K562 (cell line): Measurements from ENCODE around the gene MITF.

Experiments used
- DPF2 ChIP-seq: fragments of 450-650 bp; IDR thresholded peaks from 2 replicates; pipeline ENCODE4 v1.6.1; 2016
- ELF4 ChIP-seq: fragments of 450-650 bp; formaldehyde crosslinking; IDR thresholded peaks from 2 replicates; pipeline ENCODE4 v1.4.0; 2022; ENCODE audit warnings: missing genetic modification characterization
- EP300 ChIP-seq: IDR thresholded peaks from 2 replicates; pipeline ENCODE4 v1.6.1; 2012; ENCODE audit warnings: low read length, improper control_type of control experiment
- NBN ChIP-seq: fragments of 450-650 bp; IDR thresholded peaks from 2 replicates; pipeline ENCODE4 v1.6.1; 2016; ENCODE audit warnings: low read depth, mild to moderate bottlenecking
- NFE2 ChIP-seq: IDR thresholded peaks from 2 replicates; pipeline ENCODE4 v1.6.1; 2014; ENCODE audit warnings: antibody characterized with exemption, low read depth
- NFRKB ChIP-seq: fragments of 450-650 bp; IDR thresholded peaks from 2 replicates; pipeline ENCODE4 v1.6.1; 2016; ENCODE audit warnings: low read depth
- NR2C2 ChIP-seq, 2 experiments: fragments of 200-800 bp in 1 of 2; sonication (Bioruptor generic) in 1 of 2; sonication (generic) in 1 of 2; formaldehyde crosslinking in 1 of 2; IDR thresholded peaks; 2 replicates each; pipeline versions ENCODE4 v1.6.1 to v1.8.0; 2016 to 2022; ENCODE audit warnings: mild to moderate bottlenecking in 1 of 2, missing compliant biosample characterization in 1 of 2, missing genetic modification characterization in 1 of 2, missing genetic modification reagents in 1 of 2
- POLR2AphosphoS5 ChIP-seq: IDR thresholded peaks from 2 replicates; pipeline ENCODE4 v1.6.1; 2011; ENCODE audit warnings: mild to moderate bottlenecking, low read depth, low read length, moderate library complexity; ENCODE audit not compliant: control insufficient read depth, insufficient read depth
- TF ChIP-seq, protein P1 (sequence below), 3 experiments: IDR thresholded peaks in 2 of 3; conservative IDR thresholded peaks in 1 of 3; 2 replicates each; pipeline ENCODE4 v1.5.1; 2011 to 2012; ENCODE audit warnings: low read length in 3 of 3, mild to moderate bottlenecking in 3 of 3, control low read depth in 2 of 3, improper control_type of control experiment in 1 of 3, inconsistent platforms in 1 of 3, low read depth in 1 of 3, mixed read lengths in 1 of 3, moderate library complexity in 1 of 3; ENCODE audit not compliant: insufficient read depth in 2 of 3
- TF ChIP-seq, protein P2 (sequence below): fragments of 250-450 bp; sonication (Bioruptor Pico); IDR thresholded peaks from 2 replicates; pipeline ENCODE4 v1.8.0; 2021; ENCODE audit warnings: moderate library complexity, mild to moderate bottlenecking, inconsistent platforms
- TF ChIP-seq, protein P3 (sequence below): sonication (generic); formaldehyde crosslinking; IDR thresholded peaks from 2 replicates; pipeline ENCODE4 v1.8.1; 2023; ENCODE audit warnings: mild to moderate bottlenecking, missing genetic modification reagents, moderate library complexity
- TF ChIP-seq, protein P4 (sequence below): fragments of 450-650 bp; conservative IDR thresholded peaks from 2 replicates; pipeline ENCODE4 v1.6.1; 2016; ENCODE audit warnings: missing genetic modification characterization, low read depth, mild to moderate bottlenecking, missing compliant biosample characterization, moderate library complexity

DNA sequence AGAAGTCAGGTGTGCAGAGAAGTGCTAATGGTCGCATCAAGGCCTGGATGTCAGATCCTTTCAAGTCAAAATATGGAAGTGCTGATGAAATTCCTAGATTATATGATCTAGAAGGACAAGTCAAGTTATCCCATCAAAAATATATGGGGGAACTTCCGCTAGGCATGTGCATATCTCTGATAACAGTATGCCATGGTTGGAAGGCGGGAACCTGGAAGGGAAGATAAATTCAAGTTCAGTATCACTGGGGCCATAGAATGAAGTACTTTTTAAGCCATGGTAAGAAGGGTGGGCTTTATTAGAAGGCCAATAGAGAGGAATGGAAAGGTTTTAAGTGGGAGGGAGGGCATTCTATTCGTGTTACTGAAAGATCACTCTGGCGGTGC, 38.3 kb downstream of the MITF start:
- TF ChIP-seq, protein P1, sequence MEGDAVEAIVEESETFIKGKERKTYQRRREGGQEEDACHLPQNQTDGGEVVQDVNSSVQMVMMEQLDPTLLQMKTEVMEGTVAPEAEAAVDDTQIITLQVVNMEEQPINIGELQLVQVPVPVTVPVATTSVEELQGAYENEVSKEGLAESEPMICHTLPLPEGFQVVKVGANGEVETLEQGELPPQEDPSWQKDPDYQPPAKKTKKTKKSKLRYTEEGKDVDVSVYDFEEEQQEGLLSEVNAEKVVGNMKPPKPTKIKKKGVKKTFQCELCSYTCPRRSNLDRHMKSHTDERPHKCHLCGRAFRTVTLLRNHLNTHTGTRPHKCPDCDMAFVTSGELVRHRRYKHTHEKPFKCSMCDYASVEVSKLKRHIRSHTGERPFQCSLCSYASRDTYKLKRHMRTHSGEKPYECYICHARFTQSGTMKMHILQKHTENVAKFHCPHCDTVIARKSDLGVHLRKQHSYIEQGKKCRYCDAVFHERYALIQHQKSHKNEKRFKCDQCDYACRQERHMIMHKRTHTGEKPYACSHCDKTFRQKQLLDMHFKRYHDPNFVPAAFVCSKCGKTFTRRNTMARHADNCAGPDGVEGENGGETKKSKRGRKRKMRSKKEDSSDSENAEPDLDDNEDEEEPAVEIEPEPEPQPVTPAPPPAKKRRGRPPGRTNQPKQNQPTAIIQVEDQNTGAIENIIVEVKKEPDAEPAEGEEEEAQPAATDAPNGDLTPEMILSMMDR (IDR thresholded peaks at IDR 0.05 in 2 of 3, conservative IDR thresholded peaks at IDR 0.05 in 1 of 3; ENCODE audit: insufficient read depth in 2 of 3, low read depth in 1 of 3, low read length in 3 of 3): no peak
- TF ChIP-seq NR2C2 (CRISPR knock-in tag; IDR thresholded peaks at IDR 0.05): no peak
- no peak for TF ChIP-seq NR2C2 (tag; IDR thresholded peaks at IDR 0.05)
- TF ChIP-seq, protein P2, sequence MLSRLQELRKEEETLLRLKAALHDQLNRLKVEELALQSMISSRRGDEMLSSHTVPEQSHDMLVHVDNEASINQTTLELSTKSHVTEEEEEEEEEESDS: no peak
- TF ChIP-seq NFE2: no peak
- no peak for TF ChIP-seq NFRKB
- no peak for TF ChIP-seq NBN
- TF ChIP-seq DPF2: peak; percentile 65; the same call in 1 of the 2 replicates
- TF ChIP-seq, protein P3, sequence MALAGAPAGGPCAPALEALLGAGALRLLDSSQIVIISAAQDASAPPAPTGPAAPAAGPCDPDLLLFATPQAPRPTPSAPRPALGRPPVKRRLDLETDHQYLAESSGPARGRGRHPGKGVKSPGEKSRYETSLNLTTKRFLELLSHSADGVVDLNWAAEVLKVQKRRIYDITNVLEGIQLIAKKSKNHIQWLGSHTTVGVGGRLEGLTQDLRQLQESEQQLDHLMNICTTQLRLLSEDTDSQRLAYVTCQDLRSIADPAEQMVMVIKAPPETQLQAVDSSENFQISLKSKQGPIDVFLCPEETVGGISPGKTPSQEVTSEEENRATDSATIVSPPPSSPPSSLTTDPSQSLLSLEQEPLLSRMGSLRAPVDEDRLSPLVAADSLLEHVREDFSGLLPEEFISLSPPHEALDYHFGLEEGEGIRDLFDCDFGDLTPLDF (CRISPR knock-in tag): no peak
- 0 out of 2 replicates have a peak, but pooled peaks have one; percentile 27 for TF ChIP-seq POLR2AphosphoS5
- peak; percentile 73 for TF ChIP-seq EP300
- no peak for TF ChIP-seq ELF4 (CRISPR knock-in tag)
- TF ChIP-seq, protein P4, sequence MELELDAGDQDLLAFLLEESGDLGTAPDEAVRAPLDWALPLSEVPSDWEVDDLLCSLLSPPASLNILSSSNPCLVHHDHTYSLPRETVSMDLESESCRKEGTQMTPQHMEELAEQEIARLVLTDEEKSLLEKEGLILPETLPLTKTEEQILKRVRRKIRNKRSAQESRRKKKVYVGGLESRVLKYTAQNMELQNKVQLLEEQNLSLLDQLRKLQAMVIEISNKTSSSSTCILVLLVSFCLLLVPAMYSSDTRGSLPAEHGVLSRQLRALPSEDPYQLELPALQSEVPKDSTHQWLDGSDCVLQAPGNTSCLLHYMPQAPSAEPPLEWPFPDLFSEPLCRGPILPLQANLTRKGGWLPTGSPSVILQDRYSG (tag): no peak
